Central memory CD8-positive, alpha-beta T cell (primary cell): ENCODE measurements around the gene POU6F1.

Source experiments
- ATAC-seq: fragments of 150-1000 bp; cut with Tn5 transposase; replicated peaks from 2 replicates; pipeline ENCODE4 v1.10.0; 2022; ENCODE audit warnings: mild to moderate bottlenecking, moderate FRiP score, moderate number of reproducible peaks; ENCODE audit not compliant: poor library complexity, severe bottlenecking; ENCODE audit errors: extremely low read depth
- DNase-seq, 2 donors: peaks; one replicate each; pipeline ENCODE4 v3.0.0; 2021; ENCODE audit warnings: low spot score in 2 of 2
- H3K27ac Mint-ChIP-seq: one replicate; pipeline ENCODE4 v1.8.0; 2022; ENCODE audit warnings: low read depth, mild to moderate bottlenecking, moderate library complexity, mixed read lengths
- H3K27me3 Mint-ChIP-seq: one replicate; pipeline ENCODE4 v1.8.0; 2022; ENCODE audit warnings: mixed read lengths
- H3K36me3 Mint-ChIP-seq: one replicate; pipeline ENCODE4 v1.8.0; 2022; ENCODE audit warnings: mild to moderate bottlenecking, moderate library complexity, mixed read lengths; ENCODE audit not compliant: insufficient read depth
- H3K4me1 Mint-ChIP-seq: one replicate; pipeline ENCODE4 v1.8.0; 2022; ENCODE audit warnings: mixed read lengths
- H3K4me3 Mint-ChIP-seq: one replicate; pipeline ENCODE4 v1.8.0; 2022; ENCODE audit warnings: mild to moderate bottlenecking, moderate library complexity, mixed read lengths
- H3K9me3 Mint-ChIP-seq: one replicate; pipeline ENCODE4 v1.8.0; 2022; ENCODE audit warnings: mixed read lengths

Gene POU6F1

DNA sequence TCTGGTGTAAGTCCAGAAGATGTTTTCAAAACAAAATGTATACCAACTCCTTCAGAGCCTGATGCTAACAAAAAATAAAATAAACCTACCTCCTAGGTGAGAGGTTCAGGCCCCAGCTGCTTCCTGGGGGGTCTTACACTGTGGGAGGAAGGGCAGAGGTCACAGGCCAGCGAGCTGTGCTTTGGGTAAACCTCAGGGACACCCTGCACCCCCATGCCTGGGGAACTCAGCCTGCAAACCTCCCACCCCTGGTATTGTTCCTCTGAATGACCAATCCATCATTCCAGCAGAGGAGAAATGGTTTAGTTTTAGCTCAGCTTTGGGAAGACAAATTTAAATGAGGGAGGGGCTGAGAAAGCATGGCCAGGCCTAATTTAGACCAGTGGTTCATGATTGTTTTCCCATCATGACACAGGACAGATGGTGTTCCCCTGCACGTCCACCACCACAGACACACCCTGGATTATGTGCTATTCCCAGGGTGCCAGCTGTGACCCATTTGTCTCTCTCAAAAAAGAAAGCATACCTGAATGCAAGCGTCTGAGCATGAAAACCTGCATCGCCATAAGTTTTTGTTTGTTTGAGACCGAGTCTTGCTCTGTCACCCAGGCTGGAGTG is 30.4 kb downstream of the POU6F1 start:
- no peaks in the 10 kb centered on the region for H3K9me3 Mint-ChIP-seq
- peaks cover 7% of the 10 kb centered on the region for H3K36me3 Mint-ChIP-seq
- H3K27ac Mint-ChIP-seq, result no peak overlapping the region
- no peaks in the 10 kb centered on the region for H3K4me1 Mint-ChIP-seq
- no peak for DNase-seq
- no peaks in the 10 kb centered on the region for H3K27me3 Mint-ChIP-seq
- no peak overlapping the region for H3K4me3 Mint-ChIP-seq
- no peak for ATAC-seq

DNA sequence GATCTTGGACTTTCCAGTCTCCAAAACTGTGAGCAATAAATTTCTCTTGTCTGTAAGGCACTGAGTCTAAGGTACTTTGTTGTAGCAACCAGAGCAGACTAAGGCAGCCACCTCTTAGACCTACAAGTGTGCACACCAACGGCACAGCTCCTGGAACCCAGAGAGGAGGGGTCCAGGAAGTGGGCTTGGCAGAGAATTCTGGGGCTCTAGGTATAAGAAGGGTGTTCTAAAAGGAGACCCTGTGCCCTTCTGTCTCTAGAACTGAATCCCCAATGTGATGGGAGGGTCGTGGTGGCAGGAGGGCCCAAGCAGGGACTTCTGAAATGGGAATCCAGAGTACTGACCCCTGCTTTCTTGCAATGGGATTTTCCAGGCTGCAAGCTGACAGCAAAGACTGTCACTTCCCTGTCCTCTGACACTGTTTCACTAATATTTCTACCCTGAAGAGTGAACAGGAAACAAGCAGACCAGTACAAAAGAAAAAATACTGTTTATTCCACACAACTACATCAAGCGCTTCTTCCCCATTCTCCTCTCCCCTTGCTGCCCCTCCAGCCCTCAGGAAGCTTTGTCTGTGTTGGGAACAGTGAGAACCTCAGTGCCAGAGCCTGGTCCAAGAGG is 31.3 kb downstream of the POU6F1 start:
- peaks cover 7% of the 10 kb centered on the region for H3K36me3 Mint-ChIP-seq
- H3K4me3 Mint-ChIP-seq, result no peak overlapping the region
- no peaks in the 10 kb centered on the region for H3K27me3 Mint-ChIP-seq
- DNase-seq (no peak), ATAC-seq (no peak)
- H3K4me1 Mint-ChIP-seq, result no peaks in the 10 kb centered on the region
- H3K27ac Mint-ChIP-seq, result no peak overlapping the region
- no peaks in the 10 kb centered on the region for H3K9me3 Mint-ChIP-seq

DNA sequence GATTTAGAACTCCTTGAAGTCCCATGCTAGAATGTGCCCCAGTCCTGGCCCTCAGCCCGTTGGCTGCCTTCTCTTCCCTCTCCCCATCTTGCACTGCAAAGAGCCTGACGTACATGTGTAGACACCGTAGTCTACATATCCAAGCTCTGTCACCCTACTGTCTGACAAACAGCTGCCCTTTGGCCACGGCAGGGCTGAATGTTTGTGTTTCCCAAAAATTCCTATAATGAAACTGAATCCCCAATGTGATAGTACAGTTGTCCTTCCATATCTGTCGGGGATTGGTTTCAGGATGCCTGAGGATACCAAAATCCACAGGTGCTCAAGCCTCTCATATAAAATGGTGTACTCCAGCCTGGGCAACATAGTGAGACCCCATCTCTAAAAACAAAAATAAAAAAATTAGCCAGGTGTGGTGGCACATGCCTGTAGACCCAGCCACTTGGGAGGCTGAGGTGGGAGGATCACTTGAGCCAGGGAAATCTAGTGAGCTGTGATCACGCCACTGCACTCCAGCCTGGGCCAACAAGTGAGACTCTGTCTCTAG is 32.6 kb downstream of the POU6F1 start:
- Mint-ChIP-seq H3K27ac (no peak overlapping the region), H3K9me3 (no peaks in the 10 kb centered on the region), H3K4me1 (no peaks in the 10 kb centered on the region), H3K36me3 (peaks cover 5% of the 10 kb centered on the region), H3K27me3 (no peaks in the 10 kb centered on the region), H3K4me3 (no peak overlapping the region)
- ATAC-seq (no peak), DNase-seq (no peak)

DNA sequence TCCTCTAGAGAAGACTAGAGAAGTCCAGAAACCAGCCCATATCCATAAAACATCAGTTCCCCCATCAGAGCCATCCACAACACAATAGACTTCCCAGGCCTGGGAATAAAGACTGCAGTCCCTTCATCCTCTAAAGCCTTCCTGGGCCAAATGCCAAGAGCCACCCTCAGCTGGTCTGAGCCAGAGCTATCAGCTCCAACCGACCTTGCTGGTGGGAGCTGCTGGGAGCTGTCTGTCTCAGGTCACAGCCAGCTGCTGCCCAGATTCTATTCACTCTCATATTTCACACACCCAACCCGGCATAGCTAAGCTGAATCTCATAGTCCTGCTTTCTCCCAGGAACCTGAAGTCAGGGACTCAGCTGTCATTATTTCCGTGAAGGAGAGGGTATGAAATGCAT is 34.0 kb downstream of the POU6F1 start:
- ATAC-seq (no peak), DNase-seq (no peak)
- Mint-ChIP-seq H3K4me3 (no peak overlapping the region), H3K9me3 (no peaks in the 10 kb centered on the region), H3K27ac (no peak overlapping the region), H3K27me3 (no peaks in the 10 kb centered on the region), H3K36me3 (peaks cover 4% of the 10 kb centered on the region), H3K4me1 (no peaks in the 10 kb centered on the region)

GRCh38 chr12:51183349-51183748 is 34.5 kb downstream of the POU6F1 start:
- Mint-ChIP-seq H3K9me3 (no peaks in the 10 kb centered on the region), H3K36me3 (peaks cover 5% of the 10 kb centered on the region), H3K27me3 (peaks cover under 1% of the 10 kb centered on the region), H3K27ac (no peak overlapping the region), H3K4me3 (no peak overlapping the region), H3K4me1 (no peaks in the 10 kb centered on the region)
- no peak for DNase-seq
- no peak for ATAC-seq

GRCh38 chr12:51181558-51181957 is 36.3 kb downstream of the POU6F1 start:
- ATAC-seq (no peak), DNase-seq (no peak)
- H3K4me3 Mint-ChIP-seq, result no peak overlapping the region
- no peak overlapping the region for H3K27ac Mint-ChIP-seq
- H3K36me3 Mint-ChIP-seq, result peaks cover 4% of the 10 kb centered on the region
- no peaks in the 10 kb centered on the region for H3K4me1 Mint-ChIP-seq
- H3K27me3 Mint-ChIP-seq, result peaks cover 6% of the 10 kb centered on the region
- no peaks in the 10 kb centered on the region for H3K9me3 Mint-ChIP-seq

DNA sequence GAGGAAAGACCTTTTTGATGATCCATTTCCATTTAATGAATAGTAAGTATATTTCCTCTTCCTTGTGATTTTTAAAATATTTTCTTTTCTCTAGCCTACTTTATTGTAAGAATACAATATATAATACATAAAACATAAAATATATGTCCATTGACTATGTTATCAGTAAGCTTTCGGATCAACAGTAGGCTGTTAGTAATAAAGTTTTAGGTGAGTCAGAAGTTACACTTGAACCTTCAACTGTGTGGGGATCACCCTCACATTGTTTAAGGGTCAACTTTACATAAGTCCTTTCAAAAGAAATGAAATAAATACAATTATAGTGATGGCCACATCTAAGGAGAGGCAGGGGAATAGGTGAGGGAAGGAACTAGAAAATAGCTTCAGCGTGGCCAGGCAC is 40.0 kb downstream of the POU6F1 start:
- H3K27me3 Mint-ChIP-seq, result peaks cover 6% of the 10 kb centered on the region
- no peaks in the 10 kb centered on the region for H3K4me1 Mint-ChIP-seq
- no peak overlapping the region for H3K27ac Mint-ChIP-seq
- H3K36me3 Mint-ChIP-seq, result peaks cover 9% of the 10 kb centered on the region
- no peak for DNase-seq
- no peak overlapping the region for H3K4me3 Mint-ChIP-seq
- no peak for ATAC-seq
- no peaks in the 10 kb centered on the region for H3K9me3 Mint-ChIP-seq

GRCh38 chr12:51174501-51174900 is 43.4 kb downstream of the POU6F1 start:
- Mint-ChIP-seq H3K4me3 (no peak overlapping the region), H3K9me3 (no peaks in the 10 kb centered on the region), H3K4me1 (peaks cover 10% of the 10 kb centered on the region), H3K27ac (no peak overlapping the region), H3K27me3 (peaks cover 6% of the 10 kb centered on the region), H3K36me3 (peaks cover 11% of the 10 kb centered on the region)
- DNase-seq (no peak), ATAC-seq (no peak)

DNA sequence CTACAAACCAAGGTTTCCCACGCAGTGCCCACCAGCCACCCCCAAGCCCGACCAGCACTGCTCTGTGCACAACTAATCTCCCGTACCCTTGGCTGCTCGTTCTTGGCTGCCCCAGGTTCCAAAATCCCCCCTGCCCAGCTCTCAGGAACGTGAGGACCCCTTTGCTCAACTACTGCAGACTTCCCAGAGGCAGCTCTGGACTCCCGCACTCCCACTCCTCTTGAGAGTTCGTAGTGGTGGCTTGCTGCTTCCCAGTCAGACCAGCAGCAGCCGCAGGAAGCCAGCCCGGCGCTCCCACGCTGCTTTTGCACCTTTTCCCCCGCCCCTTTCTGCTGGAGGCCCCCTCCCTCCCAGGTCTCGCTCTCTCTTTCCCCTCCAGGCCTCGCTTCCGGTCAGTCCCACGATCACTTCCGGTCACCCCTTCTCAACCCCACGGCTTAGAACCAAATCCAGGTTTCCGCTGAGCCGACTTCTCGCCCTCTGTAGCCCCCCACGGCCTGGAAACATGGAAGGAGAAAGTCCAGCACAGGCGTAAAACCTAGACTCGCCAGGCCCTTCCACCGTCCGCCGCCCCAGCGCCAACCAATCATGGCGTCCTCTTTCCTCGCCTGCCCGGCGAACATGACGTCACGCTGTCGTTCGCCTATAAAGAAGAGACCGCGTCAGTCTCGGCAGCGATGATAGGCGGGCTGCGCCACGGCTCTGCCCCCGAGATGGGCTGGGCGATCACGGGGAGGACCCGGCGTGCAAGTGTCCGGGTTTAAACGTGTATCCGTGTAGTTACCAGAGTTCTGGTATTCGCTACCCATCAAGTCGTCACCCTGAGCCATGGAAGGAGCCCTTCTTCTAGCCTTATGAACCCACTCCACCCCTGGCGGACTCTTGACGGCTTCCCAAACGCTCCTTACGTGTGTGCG is 45.1 kb downstream of the POU6F1 start, which contains the start of gene TFCP2:
Gene TFCP2 (minus strand): TSS at position 621 of the 917 bp plus-strand sequence. CDS start 713 bp downstream, outside the sequence.
- peaks cover 14% of the 10 kb centered on the region for H3K4me1 Mint-ChIP-seq
- DNase-seq (peak; percentile 85 to 92), ATAC-seq (peak; percentile 100)
- no peak within 1 kb of the TSS for H3K27ac Mint-ChIP-seq
- peaks cover 7% of the 10 kb centered on the region for H3K36me3 Mint-ChIP-seq
- no peak within 1 kb of the TSS for H3K4me3 Mint-ChIP-seq
- no peaks in the 10 kb centered on the region for H3K27me3 Mint-ChIP-seq
- H3K9me3 Mint-ChIP-seq, result no peaks in the 10 kb centered on the region

GRCh38 chr12:51171884-51172514 is 45.9 kb downstream of the POU6F1 start:
- no peaks in the 10 kb centered on the region for H3K9me3 Mint-ChIP-seq
- ATAC-seq, result no peak
- no peaks in the 10 kb centered on the region for H3K27me3 Mint-ChIP-seq
- no peak overlapping the region for H3K4me3 Mint-ChIP-seq
- peaks cover 20% of the 10 kb centered on the region for H3K4me1 Mint-ChIP-seq
- H3K36me3 Mint-ChIP-seq, result peaks cover 7% of the 10 kb centered on the region
- no peak for DNase-seq
- no peak overlapping the region for H3K27ac Mint-ChIP-seq

DNA sequence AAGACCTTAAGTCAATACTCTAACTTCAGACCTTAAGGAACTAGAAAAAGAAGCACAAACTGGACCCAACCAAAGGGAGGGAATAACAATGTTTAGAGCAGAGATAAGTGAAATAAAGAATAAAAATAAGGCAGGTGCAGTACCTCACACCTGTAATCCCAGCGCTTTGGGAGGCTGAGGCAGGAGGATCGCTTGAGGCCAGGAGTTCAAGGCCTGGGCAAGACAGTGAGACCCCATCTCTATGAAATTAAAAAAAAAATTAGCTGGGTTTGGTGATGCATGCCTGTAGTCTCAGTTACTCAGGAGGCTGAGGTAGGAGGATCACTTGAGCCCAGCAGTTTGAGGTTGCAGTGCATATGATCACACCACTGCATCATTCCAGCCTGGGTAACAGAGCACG is 54.1 kb downstream of the POU6F1 start:
- H3K4me1 Mint-ChIP-seq, result peaks cover 52% of the 10 kb centered on the region
- H3K9me3 Mint-ChIP-seq, result no peaks in the 10 kb centered on the region
- H3K27me3 Mint-ChIP-seq, result no peaks in the 10 kb centered on the region
- no peak for ATAC-seq
- peak overlapping the region; percentile 7 for H3K27ac Mint-ChIP-seq
- peaks cover 6% of the 10 kb centered on the region for H3K36me3 Mint-ChIP-seq
- DNase-seq, result no peak
- H3K4me3 Mint-ChIP-seq, result no peak overlapping the region

GRCh38 chr12:51162217-51162616 is 55.6 kb downstream of the POU6F1 start:
- no peaks in the 10 kb centered on the region for H3K27me3 Mint-ChIP-seq
- ATAC-seq (no peak), DNase-seq (no peak)
- H3K27ac Mint-ChIP-seq, result no peak overlapping the region
- H3K4me1 Mint-ChIP-seq, result peaks cover 54% of the 10 kb centered on the region
- no peaks in the 10 kb centered on the region for H3K9me3 Mint-ChIP-seq
- no peak overlapping the region for H3K4me3 Mint-ChIP-seq
- H3K36me3 Mint-ChIP-seq, result peaks cover 6% of the 10 kb centered on the region
